Measurements from ENCODE around the gene RBM47.

- TF ChIP-seq, protein P1, sequence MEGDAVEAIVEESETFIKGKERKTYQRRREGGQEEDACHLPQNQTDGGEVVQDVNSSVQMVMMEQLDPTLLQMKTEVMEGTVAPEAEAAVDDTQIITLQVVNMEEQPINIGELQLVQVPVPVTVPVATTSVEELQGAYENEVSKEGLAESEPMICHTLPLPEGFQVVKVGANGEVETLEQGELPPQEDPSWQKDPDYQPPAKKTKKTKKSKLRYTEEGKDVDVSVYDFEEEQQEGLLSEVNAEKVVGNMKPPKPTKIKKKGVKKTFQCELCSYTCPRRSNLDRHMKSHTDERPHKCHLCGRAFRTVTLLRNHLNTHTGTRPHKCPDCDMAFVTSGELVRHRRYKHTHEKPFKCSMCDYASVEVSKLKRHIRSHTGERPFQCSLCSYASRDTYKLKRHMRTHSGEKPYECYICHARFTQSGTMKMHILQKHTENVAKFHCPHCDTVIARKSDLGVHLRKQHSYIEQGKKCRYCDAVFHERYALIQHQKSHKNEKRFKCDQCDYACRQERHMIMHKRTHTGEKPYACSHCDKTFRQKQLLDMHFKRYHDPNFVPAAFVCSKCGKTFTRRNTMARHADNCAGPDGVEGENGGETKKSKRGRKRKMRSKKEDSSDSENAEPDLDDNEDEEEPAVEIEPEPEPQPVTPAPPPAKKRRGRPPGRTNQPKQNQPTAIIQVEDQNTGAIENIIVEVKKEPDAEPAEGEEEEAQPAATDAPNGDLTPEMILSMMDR (IDR thresholded peaks at IDR 0.05; ENCODE audit: insufficient read depth, low read length, poor library complexity, severe bottlenecking), result no peak
- TF ChIP-seq EZH2phosphoT487 (conservative IDR thresholded peaks at IDR 0.05; ENCODE audit: low read length), result no peak
Measured at GRCh38 chr4:40405193-40405592, 224.5 kb downstream of the RBM47 start.
